GM21447 (cell line): ENCODE measurements around the gene SLIT1.

Experiments used
- ATAC-seq: cut with Tn5 transposase; IDR thresholded peaks from one replicate; pipeline ENCODE4 v1.9.1; 2021; ENCODE audit not compliant: unreplicated experiment

Gene SLIT1

DNA sequence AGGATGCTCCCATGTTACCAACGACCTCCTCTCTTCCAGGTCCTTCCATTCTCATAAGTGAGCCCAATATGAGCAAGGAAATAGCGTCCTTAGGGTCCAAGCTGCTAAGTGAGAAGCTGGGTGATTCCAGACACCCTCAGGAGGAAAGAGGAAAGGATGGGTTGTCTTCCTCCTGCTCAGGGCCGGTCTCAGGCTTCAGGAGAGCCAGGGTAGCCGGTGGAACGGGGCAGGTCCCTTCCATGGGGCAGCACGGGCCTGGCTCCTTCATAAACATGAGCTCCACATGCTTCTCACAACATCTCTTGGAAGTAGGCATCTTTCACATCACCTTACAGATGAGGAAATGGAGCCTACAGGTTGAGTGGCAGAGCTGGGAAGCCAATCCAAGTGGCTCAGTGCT is 12.7 kb downstream of the SLIT1 start:
- no peak for ATAC-seq

DNA sequence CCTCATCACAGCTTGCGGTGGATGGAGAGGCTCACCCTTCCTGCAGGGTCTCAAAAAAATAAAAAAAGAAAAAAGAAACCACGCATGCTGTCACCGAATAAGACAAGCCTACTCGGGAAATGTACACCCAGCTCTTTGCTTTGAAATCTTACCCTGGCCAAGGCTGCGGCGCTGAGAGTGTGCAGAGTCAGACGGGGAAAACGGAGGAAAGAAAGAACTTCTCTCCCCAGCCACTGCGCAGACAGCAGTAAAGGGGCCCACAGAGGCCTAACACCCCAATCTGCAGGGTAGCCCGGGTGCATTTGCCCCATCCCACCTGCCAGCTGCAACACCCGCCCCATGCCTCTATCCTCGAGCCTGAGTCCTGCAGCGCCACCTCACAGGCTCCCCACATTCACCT is 14.8 kb downstream of the SLIT1 start:
- no peak for ATAC-seq

DNA sequence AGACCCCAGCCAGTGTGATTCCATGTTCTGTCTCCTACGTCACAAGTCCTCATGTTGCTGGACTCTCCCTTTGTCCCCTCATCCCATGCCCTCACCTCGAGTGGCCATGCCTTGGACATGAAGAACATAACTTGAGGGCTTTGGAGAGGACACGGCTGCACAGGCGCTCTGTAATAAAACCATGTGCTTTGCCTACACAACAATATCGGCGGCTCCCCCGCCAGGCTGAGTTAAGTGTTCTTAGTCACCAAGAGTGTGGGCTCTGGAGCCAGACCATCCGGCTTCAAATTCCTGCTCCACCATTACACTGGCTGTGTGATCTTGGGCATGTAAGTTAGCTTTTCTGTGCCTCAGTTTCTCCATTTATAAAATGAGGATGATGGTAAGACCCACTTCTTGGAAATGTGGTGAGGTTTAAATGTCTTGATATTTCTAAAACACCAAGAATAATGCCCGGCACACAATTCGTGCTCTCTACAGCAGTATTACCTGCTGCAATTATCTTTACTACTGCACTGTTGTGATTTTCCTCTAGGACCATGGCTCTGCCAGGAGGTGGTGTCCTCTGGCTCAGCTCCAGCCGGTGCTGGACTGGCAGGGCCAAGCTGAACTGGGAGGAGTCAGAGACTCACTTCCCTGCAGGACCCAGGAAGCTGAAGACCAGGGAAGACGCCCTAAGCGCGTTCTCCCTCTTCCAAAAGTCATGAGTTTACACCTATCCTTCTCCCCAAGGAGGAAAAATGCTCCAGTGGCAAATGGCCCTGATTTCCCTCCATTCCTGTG is 15.7 kb downstream of the SLIT1 start:
- no peak for ATAC-seq

DNA sequence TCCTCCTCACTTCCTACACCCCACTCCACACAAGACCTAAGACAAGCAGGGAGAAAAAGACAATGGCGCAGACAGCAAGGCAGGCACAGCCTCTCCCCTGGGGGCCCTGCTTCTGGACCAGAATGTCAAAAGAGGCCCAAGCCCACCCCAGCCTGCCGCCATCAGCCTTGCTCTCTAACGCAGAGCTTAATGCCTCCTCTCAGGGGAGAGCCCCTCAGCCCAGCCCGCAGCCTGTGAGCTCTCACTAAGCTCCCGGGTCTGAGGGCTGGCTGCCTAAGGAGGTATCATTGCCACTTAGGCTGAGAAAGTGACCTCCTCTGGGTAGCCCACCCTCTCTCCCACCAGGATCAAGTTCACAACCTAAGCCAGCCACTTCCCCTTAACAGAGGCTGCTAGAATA is 16.7 kb downstream of the SLIT1 start:
- ATAC-seq: no peak

DNA sequence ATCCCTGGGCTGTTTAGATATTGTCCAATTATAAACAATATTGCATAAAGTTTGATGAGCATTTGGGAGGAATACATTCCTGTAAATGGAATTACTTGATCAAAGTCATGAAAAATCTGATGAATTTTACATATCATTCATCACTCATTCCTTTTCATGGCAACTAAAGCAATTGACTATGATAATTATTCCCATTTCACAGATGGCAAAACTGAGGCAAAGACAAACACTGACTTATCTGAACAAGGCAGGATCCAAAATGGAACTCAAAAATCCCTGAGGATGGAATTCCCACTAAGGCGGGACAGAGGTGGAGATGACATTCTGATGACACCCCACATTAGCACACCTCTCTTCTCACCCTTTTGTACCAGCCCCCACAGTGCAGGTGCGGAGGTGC is 17.1 kb downstream of the SLIT1 start:
- no peak for ATAC-seq

DNA sequence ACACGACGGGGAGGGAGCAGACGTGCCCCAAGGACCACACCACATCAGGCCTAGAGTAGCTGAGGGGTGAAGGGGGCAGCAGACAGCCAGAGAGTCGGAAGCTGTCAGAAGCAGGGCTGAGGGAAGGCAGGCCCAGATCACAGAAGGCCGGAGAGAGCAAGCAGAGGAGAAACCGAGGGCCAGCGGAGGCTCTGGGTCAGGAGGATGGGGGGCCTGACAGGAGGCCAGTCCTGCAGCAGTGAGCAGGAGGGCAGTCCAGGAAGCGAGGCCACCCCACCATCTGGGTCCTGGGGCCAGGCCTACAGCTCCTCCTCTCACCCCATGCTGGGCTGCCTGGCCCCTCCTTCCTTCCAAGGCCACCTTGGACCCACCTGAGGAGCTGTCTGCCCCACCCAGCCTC is 20.3 kb downstream of the SLIT1 start:
- no peak for ATAC-seq

DNA sequence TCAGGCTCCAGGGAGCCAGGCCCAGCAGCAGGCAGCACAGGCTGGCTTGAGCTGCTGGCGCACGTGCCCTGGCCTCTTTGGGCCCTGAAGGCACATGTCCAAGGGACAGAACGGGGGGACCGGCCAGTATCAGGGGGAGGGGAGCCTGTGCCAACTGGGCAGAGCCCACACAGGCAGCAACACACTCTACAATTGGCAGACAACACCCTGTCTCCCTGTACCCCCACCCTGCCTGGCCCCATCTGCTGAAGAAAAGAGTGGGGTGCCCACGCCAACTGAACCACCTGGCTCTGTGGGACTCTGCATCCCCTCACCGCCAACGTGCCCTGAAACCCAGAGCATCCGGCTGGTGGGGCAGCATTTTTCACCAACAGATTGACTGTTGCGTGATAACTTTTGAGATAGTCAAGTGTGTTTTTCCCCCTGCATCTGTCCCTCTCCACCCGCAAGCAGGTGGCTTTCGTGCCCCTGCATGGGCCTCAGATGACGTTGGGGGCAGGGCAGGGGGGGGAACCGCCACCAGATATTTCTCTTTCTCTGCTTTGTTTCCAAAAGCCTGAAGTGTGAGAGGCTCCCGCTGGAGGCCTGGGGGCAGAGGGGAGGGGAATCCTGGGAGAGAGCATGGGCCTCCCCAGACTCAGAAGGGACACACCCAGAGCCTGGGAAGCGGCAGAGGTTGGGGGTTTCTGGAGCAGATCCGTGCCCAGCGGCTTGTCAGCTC is 21.8 kb downstream of the SLIT1 start:
- no peak for ATAC-seq

DNA sequence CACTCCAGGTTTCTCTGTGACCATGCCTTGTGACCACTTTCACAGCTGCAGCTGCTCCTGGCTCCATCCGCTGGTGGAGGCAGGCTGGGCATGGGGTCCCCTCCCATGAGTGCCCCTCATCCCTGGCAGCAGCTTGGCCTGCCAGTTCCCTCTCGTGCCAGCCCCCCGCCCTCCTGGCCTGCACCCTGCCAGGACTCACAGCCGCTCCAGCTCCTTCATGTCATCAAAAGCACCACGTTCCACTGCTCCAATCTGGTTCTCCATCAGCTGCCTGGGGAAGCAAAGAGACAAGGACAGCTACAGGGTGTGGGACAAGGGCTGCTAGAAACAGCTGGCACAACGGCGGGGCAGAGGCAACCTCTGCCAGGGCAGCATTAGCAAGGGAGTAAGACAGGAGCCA is 22.6 kb downstream of the SLIT1 start:
- ATAC-seq: no peak

DNA sequence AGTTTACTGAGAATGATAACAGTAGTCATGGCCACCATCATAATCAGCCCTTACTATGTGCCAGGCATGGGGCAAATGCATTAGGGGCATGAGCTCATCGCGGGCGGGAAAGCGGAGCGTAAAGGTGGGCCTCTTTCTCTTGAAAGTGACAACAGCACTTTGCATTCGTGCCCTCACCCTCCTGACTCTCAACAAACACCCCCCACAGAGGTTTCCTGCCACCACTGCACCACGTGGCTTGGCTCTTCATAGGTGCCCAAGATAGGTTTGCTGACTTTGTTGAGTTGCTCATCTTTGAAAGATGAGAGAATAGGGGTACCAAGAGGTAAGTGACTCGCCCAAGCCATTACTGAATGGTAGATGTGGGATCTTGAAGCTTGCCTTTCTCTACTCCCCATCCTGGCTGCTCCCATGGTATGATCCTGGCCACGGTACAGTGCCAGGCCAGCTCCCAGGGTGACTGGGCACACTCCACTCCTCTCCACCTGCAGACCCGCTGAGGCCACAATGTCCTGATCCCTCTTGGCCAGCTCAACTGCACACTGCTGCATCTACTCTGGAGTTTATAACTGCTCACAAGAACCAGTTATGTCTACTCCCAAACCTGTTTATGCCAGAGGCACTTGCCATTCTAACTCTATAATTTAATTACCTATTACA is 26.0 kb downstream of the SLIT1 start:
- ATAC-seq: no peak

DNA sequence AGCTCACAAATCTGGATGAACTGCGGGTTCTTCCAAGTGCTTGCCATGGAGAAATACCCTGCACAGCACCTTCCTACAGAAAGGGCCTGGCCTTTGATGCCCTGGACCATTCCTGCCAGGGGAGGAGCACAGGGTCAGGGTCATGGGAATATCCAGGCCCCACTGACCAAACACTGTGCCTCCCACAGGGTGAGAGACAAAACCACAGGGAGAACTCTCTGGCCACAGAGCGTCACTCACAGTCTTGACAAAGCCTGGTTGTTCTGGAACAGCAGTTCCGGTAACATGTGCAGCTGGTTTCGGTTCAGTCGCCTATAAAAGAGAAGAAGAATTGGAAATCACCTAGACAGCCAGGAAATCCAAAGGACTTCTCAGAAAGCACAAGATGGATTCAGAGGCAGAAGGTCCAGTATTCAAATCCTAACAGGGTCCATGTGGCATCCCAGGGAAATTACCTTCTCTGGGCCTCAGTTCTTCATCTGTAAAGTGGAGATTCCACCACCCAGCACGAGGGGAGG is 28.1 kb downstream of the SLIT1 start:
- no peak for ATAC-seq

DNA sequence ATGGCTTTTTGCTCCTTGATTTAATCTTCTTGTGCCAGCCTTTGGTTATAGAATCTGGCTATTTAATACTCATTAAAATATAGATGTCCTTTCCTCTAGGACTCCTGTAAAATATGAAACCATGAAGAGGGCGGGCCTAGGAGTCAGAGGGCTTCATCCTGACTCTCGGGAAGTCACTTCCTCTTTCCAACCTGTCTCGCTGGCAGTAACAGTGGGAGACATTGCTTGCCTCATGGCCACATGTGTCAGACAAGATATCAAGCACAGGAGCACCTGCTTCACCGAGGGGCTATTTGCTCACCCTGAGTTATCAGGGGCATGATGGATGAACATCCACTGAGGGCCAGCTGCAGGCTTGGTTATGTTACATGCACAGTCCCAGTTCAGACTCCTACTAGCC is 31.0 kb downstream of the SLIT1 start:
- ATAC-seq: no peak

DNA sequence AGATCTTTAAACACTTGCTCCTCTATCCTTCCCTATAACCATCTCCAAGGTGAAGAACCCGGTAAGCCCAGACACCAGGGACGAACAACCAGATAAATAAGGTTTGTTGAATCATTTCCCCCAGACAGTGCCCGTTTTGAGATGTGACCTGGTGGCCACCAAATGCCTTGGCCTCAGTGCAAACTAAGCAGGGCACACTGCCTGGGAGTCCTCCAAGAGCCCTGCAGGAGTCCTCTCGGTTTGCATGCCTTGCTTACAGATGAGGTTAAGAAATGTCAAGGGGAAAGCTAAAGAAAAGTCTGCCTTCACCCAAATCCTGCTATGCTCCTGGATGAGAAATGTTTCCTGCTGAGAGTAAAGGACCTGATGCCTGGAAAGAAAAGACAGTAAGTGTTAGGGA is 31.6 kb downstream of the SLIT1 start:
- ATAC-seq: no peak

DNA sequence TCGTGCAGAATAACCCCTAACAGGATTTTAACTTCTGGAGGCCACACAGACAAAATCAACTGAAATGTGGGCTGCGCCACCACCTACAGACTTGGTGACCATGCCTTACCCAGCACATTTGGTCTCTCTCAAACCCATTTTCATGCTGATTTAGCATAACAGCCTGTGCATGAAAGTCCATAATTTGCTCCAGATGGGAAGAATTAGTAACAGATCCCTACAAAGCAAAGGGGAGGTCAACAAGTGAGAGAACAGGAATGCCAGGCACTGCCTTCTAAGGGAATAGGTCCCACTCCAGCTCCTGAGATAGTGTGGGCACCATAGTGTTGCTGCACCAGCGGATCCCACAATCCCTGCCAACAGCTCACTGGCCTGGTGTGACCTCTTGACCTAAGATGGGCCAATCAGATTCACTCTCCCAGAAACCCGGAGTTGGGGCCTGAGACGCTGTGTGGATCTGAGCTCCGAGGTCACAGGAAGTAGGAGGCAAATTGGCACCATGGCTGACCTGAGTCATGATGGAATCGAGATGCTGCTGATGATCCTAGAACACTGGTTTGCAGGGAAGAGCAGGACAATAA is 32.4 kb downstream of the SLIT1 start:
- no peak for ATAC-seq

DNA sequence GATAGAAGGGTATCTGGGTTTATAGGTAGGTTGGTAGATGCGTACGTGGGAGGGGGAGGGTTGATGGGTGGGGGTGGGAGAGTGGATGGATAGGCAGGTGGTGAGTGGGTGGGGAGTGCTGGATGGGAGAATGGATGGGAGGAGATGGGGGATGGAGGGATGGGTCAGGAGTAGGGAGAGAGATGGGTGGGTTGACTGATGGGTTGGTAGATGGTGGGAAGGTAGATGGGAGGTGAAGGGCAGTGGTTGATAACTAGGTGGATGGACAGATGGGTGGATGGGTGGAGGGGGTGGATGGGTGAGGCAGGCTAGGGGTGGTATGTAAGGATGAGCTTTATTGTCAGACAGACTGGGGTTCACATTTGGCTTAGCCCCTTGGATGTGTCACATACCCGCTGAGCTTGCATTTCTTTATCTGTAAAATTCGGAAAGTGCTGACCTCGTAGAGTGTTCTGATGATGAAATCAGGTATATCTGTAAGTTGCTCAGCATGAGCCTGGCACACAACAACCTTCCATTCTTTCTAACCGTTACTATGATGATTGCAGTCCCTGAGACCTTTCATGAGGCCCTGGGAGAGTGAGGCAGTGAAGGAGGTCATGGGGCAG is 34.3 kb downstream of the SLIT1 start:
- no peak for ATAC-seq

DNA sequence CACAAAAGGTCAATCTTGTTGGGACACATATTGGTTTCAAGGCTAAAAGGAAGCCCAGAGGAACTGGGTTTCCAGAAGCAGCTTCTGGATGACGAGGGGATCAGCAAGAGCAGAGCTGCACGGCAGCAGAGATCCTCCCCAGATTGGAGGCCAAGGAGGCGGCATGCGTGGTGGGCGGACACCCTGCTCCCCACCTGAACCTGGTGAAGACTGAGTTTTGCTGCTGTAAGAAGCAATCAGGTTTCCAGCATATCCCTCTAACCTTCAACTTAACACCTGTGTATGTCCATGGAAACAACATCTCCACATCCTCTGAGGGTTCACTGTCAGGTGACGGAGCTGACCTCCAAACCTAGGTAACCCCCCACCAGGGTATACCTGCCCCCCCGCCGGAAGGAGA is 35.1 kb downstream of the SLIT1 start:
- ATAC-seq: no peak

DNA sequence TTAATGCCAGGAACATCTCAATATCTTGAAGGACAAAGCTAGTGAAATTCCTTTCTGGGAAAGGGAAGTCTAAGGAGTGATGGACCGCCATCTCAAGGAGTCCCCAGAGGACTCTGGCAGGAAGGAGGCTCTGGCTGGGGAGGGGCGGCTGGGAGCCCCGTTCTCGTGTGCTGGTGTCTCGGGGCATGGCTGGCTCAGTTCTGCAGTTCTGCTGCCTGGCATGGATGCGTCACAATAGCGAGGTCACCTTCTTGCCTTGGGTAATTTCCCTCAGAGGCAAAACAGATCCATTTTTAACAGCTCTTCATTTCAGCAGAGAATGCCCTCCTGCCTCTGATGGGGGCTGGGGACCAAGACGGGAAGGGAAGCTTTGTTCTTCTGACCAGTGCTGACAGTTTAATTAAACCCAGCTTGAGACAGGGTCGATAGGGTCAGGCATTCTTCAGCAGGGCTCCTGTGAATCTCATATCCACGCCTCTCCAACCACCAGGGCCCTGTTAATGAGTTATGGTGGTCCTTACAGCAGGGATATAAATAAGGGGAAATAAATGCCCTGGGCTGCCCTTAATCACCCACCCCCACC is 35.7 kb downstream of the SLIT1 start:
- no peak for ATAC-seq

DNA sequence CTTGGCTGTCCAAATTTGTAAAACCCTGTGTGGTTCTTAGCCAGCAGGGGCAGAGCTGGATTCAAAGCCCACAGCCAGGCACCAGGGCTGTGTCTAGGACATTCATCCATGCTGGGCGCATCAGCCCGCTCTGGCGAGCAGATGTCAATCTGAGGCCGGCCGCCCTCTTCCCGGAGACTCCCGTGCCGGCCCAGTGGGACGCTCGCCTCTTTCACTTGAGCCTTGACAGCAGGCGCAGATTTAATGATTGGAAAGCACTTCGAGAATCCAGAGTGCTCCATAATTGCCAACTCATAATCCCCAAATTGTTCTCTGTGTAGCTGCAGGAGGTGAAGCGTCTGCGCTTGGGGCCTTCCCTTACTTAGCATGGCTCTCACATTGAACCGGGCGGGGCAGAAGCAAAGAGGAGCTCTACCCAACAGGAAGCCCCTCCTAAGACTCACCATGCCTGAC is 36.7 kb downstream of the SLIT1 start:
- no peak for ATAC-seq

DNA sequence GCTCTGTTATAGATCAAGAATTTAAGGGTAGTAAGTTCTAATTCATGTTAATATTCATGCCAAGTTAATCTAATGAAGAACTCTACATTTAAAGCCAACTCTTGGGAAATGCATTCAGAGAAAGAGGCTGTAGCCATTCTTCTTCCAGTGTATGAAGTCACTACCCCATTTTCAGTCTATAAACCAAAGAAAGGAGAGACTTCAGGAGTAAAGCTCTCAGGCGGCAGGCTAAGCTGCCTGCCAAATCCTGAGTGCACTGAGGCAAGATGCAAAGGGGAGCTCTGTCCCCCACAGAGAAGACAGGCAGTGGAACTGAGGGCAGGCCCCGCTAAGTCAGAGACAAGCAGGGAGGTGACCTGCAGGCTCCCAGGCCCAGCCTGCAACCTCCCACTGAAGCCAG is 41.5 kb downstream of the SLIT1 start:
- no peak for ATAC-seq

DNA sequence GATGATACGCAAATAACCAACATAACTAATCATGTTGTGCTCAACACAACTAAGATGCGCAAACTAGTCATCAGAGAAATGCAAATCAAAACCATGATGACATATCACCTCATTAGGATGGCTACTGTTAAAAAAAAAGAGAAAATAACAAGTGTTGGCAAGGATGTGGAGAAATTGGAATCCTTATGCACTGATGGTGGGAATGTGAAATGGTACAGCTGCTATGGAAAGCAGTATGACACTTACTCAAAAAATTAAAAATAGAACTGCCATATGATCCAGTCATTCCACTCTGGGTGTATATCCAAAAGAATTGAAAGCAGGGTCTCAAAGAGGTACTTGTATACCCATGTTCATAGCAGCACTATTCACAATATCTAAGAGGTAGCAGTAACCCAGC is 42.9 kb downstream of the SLIT1 start:
- no peak for ATAC-seq

DNA sequence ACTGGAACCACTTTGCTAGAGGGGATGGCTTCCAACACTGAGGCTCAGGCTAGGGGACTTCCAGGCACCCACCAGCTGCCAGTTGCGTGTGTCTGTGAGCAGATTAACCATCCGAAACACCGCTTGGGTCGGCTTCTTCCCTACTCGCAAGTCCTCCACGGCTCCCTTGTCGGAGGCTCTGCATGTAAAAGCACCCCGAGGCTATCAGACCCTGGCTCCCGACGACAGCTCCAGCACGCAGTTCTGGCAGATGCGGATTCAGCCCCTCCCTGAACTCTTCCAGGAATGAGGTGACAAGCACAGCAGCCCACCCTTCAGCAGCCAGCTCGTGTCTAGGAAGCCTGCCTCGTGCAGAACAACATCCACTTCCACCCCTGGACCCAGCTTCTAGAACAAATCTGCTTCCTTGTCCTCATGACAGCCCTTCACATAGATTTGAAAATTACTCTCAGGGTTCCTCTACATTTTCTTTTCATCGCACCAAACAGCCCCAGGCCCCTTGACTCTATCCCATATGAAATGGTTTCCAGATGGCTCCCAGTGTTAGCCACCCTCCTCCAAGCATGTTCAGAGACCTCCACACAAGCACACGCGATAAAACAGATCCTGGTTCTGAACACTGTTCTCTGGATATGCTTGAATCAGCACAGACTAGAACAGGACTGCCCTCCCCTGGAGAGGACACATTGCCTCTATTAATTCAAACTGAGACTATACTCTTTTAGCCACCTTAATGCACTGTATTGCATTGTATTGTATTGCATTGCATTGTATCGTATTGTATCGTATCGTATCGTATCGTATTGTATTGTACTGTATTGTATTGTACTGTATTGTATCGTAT is 44.6 kb downstream of the SLIT1 start:
- no peak for ATAC-seq
